UCSD-AML1 (cell line): ENCODE measurements around the gene SSTR3.
A peak's percentile ranks its signal among the peaks of the same experiment; 100 is the strongest.
"Not testable (repeated sequence)": the region's sequence is repeated elsewhere in the genome, so short reads cannot be mapped to it uniquely, and the experiment has no call there.

Source experiments
- DNase-seq: peaks from one replicate; lab custom pipeline; 2025; ENCODE audit not compliant: unreplicated experiment; lab: John Stamatoyannopoulos, UW

Gene SSTR3

GRCh38 chr22:37243402-37244113 lies 31.3 kb upstream of the SSTR3 start:
- no peak for DNase-seq

- DNase-seq = peak; percentile 91
These were observed 30.2 kb upstream of the SSTR3 start for GRCh38 chr22:37242395-37242918.

GRCh38 chr22:37241351-37242142 lies 29.3 kb upstream of the SSTR3 start:
- DNase-seq = peak; percentile 62

- no peak for DNase-seq
These were observed 28.7 kb upstream of the SSTR3 start for GRCh38 chr22:37240941-37241320.

- DNase-seq = no peak
These were observed 28.1 kb upstream of the SSTR3 start for GRCh38 chr22:37240240-37240940.

- no peak for DNase-seq
These were observed 27.3 kb upstream of the SSTR3 start for GRCh38 chr22:37239336-37240239.

GRCh38 chr22:37237371-37238268 lies 25.3 kb upstream of the SSTR3 start:
- no peak for DNase-seq

- no peak for DNase-seq
These were observed 23.8 kb upstream of the SSTR3 start for GRCh38 chr22:37235897-37236607.

- no peak for DNase-seq
These were observed 22.7 kb upstream of the SSTR3 start for GRCh38 chr22:37234736-37235711.

- DNase-seq = no peak
These were observed 21.7 kb upstream of the SSTR3 start for GRCh38 chr22:37233751-37234631.

GRCh38 chr22:37233371-37233750 lies 21.1 kb upstream of the SSTR3 start:
- not testable (repeated sequence) for DNase-seq

- DNase-seq = no peak
These were observed 20.1 kb upstream of the SSTR3 start for GRCh38 chr22:37232140-37232998.

- DNase-seq = no peak
These were observed 19.3 kb upstream of the SSTR3 start for GRCh38 chr22:37231406-37232139.

GRCh38 chr22:37230673-37231405 lies 18.6 kb upstream of the SSTR3 start:
- no peak for DNase-seq
